ENCODE data around the gene HYOU1.

The HYOU1 gene

GRCh38 chr11:119027561-119028345 lies 29.3 kb downstream of the HYOU1 start:
- in situ Hi-C loops (cut with HindIII; ENCODE audit: low sequenced_read_pairs), result no loop called here
- TF ChIP-seq, protein P1, sequence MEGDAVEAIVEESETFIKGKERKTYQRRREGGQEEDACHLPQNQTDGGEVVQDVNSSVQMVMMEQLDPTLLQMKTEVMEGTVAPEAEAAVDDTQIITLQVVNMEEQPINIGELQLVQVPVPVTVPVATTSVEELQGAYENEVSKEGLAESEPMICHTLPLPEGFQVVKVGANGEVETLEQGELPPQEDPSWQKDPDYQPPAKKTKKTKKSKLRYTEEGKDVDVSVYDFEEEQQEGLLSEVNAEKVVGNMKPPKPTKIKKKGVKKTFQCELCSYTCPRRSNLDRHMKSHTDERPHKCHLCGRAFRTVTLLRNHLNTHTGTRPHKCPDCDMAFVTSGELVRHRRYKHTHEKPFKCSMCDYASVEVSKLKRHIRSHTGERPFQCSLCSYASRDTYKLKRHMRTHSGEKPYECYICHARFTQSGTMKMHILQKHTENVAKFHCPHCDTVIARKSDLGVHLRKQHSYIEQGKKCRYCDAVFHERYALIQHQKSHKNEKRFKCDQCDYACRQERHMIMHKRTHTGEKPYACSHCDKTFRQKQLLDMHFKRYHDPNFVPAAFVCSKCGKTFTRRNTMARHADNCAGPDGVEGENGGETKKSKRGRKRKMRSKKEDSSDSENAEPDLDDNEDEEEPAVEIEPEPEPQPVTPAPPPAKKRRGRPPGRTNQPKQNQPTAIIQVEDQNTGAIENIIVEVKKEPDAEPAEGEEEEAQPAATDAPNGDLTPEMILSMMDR (IDR thresholded peaks at IDR 0.05; ENCODE audit: low read depth, low read length), result no peak

GRCh38 chr11:119026970-119027369 lies 30.0 kb downstream of the HYOU1 start:
- in situ Hi-C loops (cut with HindIII; ENCODE audit: low sequenced_read_pairs), result no loop called here
- no peak overlapping the region for H3K4me3 ChIP-seq (ENCODE audit: low read depth, low read length)
- TF ChIP-seq, protein P1 (IDR thresholded peaks at IDR 0.05; ENCODE audit: low read depth, low read length), result no peak
- no peak for DNase-seq (ENCODE audit: low read depth, low spot score)

More at GRCh38 chr11:119027561-119028345, 29.3 kb downstream of the HYOU1 start:
- DNase-seq (ENCODE audit: low read depth, low spot score), result no peak
- no peak overlapping the region for H3K4me3 ChIP-seq (ENCODE audit: low read depth, low read length)

- in situ Hi-C loops (cut with HindIII; ENCODE audit: low sequenced_read_pairs), result no loop called here
- no peak for DNase-seq (ENCODE audit: low read depth, low spot score)
- H3K4me3 ChIP-seq (ENCODE audit: low read depth, low read length), result no peak overlapping the region
- TF ChIP-seq, protein P1 (IDR thresholded peaks at IDR 0.05; ENCODE audit: low read depth, low read length), result no peak
Observed at GRCh38 chr11:119025978-119026766, 30.8 kb downstream of the HYOU1 start.

DNA sequence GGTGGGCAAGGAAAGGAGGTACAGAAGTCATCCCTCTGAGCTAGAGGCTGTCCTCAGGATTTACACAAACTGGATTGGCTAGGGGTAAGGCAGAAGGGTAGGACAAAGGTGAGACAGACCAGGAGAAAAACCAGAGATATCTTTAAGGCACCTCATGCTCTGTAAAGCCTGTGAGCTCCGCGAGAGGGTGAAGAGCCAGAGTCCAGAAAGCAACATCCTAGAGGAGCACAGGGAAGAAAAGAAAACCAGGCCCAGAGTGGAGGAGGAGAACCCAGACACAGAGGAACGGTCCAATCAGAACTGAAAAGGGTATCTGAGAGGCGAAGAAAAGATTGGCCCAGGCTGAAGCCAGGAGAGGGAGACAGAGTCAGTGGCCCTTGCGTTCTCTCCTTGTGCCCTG lies 31.5 kb downstream of the HYOU1 start:
- no peak for DNase-seq (ENCODE audit: low read depth, low spot score)
- no peak overlapping the region for H3K4me3 ChIP-seq (ENCODE audit: low read depth, low read length)
- TF ChIP-seq, protein P1 (IDR thresholded peaks at IDR 0.05; ENCODE audit: low read depth, low read length), result no peak
- in situ Hi-C loops (cut with HindIII; ENCODE audit: low sequenced_read_pairs), result no loop called here

DNA sequence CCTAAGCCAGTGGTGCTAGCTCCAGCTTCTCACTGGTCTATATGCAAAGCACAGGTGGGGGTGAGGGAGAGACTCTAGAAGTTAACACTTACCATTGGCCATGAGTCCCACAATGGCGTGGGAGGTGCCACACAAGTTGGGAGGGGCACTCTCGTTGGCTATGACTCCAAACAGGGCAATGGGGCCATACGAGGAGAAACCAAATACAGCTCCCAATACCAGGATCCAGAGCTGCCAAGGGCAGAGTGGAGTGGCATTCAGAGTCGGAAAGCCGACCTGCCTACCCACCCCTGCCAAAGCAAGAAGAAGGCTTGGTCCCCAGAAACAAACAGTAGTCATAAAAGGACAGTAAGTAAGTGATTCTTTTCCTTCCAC lies 31.9 kb downstream of the HYOU1 start:
- no peak for DNase-seq (ENCODE audit: low read depth, low spot score)
- in situ Hi-C loops (cut with HindIII; ENCODE audit: low sequenced_read_pairs), result no loop called here
- no peak overlapping the region for H3K4me3 ChIP-seq (ENCODE audit: low read depth, low read length)
- TF ChIP-seq, protein P1 (IDR thresholded peaks at IDR 0.05; ENCODE audit: low read depth, low read length), result no peak

DNA sequence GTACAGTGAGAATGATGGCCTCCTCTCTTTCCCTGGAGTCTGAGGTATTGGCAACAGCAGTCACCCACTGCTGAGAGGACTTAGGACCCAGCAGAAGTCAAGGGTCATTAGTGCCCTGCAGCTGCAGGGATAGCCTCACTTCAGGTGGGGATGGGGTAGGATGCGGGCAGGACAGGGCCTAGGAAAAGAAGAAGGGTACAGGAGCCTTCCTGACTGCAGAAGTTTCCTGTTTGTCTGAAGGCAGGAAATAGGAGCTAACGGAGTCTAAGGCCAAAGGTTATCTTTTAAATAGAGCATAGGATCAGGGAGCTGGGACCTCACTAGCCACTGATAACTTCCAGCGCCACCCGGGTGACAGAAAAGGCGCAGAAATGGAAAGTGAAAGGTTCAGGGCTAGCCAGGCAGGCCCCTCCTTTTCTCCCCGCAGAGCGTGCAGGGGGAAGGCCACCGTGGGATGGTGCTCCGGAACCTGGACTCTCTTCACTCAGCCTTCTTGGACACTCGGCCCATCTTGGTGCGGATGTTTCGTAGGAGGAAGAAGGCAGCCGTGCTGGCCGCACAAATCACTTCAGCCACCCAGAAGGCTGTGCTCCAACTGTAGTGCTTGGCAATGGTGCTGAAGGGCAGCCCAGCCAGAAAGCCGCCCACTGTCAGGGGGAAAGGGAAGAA lies 32.4 kb downstream of the HYOU1 start:
- in situ Hi-C loops (cut with HindIII; ENCODE audit: low sequenced_read_pairs), result no loop called here
- H3K4me3 ChIP-seq (ENCODE audit: low read depth, low read length), result no peak overlapping the region
- TF ChIP-seq, protein P1 (IDR thresholded peaks at IDR 0.05; ENCODE audit: low read depth, low read length), result no peak
- no peak for DNase-seq (ENCODE audit: low read depth, low spot score)
